Stimulated activated CD8-positive, alpha-beta memory T cell treated with anti-CD3 and anti-CD28 coated beads, Interleukin-4, amount 100 ng/mL, for 48 hours (primary cell): ENCODE results near the gene SUPT7L.
"Not testable (repeated sequence)": the region's sequence is repeated elsewhere in the genome, so short reads cannot be mapped to it uniquely, and the experiment has no call there.

Experiments
- DNase-seq: peaks from one replicate; pipeline ENCODE4 v3.0.0-alpha.2; 2020

The SUPT7L gene

DNA sequence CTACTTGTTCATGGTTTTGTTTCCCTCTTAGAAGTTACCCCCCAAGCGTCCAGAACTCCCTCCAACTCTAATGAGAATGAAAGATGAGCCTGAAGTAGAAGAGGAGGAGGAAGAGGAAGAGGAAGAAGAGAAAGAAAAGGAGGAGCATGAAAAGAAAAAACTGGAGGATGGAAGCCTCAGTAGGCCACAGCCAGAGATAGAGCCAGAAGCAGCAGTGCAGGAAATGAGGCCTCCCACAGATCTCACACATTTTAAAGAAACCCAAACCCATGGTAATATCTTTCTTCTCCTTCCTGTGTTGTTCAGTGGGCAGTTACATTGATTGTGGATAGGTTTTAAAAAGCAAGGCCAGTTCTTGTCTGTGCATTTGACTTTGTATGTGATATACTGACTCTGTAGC, 21.6 kb upstream of the SUPT7L start:
- not testable (repeated sequence) for DNase-seq

DNA sequence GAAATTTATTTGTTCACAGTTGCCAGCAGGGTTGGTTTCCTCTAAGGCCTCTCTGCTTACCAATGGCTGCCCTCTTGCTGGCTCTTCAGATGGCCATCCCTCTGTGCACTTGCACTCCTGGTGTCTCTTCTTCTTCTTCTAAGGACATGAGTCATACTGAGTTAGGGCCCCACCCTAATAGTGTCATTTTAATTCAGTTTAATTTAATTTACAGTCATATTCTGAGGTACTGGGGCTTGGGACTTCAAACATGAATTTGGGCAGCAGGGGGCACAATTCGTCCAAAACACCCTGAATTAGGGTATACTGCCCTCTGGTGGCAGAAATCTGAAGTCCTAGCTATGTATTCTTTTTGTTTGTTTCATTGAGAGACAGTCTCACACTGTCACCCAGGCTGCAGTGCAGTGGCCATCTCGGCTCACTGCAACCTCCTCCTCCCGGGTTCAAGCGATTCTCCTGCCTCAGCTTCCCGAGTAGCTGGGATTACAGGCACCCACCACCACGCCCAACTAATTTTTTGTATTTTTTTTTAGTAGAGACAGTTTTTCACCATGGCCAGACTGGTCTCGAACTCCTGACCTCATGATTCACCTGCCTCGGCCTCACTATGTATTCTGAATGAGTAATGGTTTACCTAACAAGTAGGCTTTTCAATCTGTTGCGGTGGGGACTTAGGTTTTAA, 20.1 kb upstream of the SUPT7L start:
- DNase-seq: peak; percentile 94

- not testable (repeated sequence) for DNase-seq
Measured at GRCh38 chr2:27682334-27682771, 18.9 kb upstream of the SUPT7L start.

DNA sequence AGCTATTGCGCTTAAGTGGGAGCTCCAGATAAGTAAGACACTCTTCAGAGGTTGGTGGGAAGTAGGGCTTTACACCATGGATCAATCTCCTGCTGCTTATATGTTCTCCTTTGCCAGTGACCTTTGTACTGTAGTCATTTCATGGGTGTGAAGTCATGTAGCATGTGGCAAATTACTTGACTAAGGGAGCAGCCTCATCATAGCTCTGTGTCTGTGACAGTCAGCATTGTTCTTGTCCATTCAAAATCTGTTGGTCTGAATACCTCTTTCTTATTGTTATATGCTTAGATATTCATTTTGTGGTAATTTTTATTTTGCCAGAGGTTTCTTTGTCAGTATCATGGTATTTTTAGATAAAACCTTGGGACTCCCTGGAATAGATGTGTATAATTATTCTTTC, 18.4 kb upstream of the SUPT7L start:
- no peak for DNase-seq

GRCh38 chr2:27680571-27680970, 17.2 kb upstream of the SUPT7L start:
- no peak for DNase-seq

- DNase-seq: no peak
Measured at GRCh38 chr2:27672723-27673486, 9.5 kb upstream of the SUPT7L start.

DNA sequence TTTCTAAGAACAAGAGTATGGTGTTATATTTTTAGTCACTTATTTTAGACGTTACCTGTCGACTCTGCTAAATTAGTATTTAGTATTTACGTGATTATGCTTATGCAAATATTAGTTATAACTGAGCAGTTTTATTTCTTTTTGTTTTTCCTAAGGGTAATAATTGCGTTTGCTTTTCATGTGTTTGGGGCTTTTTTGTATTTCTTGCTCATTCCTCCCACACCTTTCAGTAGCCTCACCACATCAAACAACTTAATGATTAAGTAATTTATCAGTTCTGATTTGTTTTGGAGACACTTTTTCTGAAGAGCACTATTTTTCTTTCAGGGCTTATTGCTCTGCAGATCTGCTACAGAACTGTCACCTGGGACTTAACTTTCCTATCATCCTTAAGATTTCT, 7.8 kb upstream of the SUPT7L start:
- no peak for DNase-seq

DNA sequence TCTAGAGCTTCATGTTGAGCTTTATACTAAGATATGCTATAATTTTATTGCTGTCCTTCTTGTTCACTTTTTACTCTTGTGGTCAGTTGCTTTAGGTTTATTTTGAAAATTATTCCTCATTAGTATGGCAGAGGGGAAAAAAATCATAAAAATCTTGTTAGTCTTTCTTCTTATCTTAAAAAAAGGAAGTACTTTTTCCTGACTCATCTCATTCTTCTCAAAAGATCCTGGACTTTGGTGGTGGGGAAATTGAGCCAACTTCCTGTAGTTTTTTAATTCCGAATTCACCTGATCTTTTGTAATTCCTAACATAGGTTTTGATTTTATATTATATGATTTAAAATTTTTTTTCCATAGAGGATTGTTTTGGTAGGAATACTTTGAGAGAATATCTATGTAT, 4.0 kb upstream of the SUPT7L start:
- DNase-seq: no peak

DNA sequence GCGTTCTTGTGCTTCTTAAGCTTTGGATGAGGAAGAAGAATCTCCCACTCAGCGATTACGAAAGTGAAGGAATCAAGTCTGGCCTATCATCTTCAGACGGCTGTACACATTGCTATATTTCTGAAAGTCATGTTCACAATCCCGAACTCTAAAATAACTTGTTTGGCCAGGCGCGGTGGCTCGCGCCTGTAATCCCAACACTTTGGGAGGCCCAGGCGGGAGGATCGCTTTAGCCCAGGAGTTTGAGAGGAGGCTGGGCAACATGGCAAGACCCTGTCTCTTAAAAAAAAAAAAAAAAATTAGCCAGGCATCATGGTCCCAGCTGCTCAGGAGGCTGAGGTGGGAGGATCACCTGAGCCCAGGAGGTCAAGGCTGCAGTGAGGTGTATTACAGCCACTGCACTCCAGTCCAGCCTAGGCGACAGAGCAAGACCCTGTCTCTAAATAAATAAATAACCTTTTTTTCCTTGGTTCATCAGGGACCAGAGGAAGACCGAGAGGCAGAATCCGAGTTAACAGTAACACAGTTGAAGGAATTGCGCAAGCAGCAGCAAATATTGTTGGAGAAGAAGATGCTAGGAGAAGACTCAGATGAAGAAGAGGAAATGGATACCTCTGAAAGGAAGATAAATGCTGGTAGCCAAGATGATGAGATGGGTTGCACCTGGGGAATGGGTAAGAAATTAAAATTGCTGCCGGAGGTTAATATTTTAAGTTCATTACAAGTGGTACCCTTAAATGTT, 1.4 kb upstream of the SUPT7L start:
- DNase-seq: no peak

DNA sequence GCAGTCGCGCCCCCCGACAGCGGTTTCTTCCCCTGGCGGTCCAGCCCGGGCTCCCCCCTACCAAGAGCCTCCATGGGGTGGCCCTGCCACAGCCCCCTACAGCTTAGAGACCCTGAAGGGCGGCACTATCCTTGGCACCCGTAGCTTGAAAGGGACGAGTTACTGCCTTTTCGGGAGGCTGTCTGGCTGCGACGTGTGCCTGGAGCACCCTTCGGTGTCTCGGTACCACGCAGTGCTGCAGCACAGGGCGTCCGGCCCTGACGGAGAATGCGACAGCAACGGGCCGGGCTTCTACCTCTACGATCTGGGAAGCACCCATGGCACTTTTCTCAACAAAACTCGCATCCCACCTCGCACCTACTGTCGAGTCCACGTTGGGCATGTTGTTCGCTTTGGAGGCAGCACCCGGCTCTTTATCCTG, 750 bp upstream of the SUPT7L start:
- no peak for DNase-seq

- DNase-seq: no peak
Measured at GRCh38 chr2:27661371-27661770, 2.0 kb downstream of the SUPT7L start.

- DNase-seq: no peak
Measured at GRCh38 chr2:27655155-27655951, 8.1 kb downstream of the SUPT7L start.

- no peak for DNase-seq
Measured at GRCh38 chr2:27653397-27653796, 10.0 kb downstream of the SUPT7L start.

DNA sequence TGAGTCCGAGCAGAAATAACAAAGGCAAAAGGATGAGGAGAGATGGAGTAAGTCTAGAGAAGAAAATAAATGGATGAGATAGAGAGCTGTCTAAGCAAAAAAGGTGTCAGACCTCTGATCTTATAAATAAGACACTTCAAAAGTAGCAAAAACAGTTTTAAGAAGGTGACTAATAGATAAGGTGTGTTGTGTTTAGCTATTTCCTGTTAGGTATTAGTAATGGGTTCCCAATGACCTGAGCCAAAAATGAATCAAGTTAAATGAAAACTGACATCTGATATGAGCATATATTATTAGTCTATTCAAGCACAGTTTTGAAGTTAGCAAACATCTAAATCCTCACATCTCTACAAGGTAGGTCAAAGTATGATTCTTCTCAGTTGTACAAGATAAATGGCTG, 10.6 kb downstream of the SUPT7L start:
- no peak for DNase-seq

- DNase-seq: no peak
Measured at GRCh38 chr2:27652341-27652740, 11.1 kb downstream of the SUPT7L start.

GRCh38 chr2:27651056-27651455, 12.4 kb downstream of the SUPT7L start:
- no peak for DNase-seq

GRCh38 chr2:27647737-27648136, 15.7 kb downstream of the SUPT7L start:
- DNase-seq: no peak

DNA sequence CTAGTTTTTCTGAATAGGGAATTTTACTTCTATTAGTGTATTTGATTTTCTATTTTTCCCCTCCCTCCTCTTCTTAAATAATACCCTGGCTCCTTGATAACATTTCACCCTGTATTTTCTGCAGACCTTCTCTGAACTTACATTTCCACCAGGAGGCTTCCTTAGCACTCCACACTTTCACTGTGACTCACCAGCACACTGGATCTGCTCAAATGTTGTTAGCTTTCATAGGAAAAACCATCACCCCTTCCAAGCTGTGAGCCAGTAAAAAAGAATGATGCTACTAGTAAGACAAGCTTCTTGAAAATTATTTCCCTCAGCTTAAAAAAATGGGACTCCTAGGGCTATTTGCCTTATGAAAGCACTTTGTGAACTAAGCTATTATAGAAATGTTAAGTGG, 16.1 kb downstream of the SUPT7L start:
- DNase-seq: no peak

GRCh38 chr2:27645197-27645596, 18.2 kb downstream of the SUPT7L start:
- DNase-seq: no peak

- no peak for DNase-seq
Measured at GRCh38 chr2:27640722-27641245, 22.6 kb downstream of the SUPT7L start.

- DNase-seq: no peak
Measured at GRCh38 chr2:27638709-27639108, 24.7 kb downstream of the SUPT7L start.

DNA sequence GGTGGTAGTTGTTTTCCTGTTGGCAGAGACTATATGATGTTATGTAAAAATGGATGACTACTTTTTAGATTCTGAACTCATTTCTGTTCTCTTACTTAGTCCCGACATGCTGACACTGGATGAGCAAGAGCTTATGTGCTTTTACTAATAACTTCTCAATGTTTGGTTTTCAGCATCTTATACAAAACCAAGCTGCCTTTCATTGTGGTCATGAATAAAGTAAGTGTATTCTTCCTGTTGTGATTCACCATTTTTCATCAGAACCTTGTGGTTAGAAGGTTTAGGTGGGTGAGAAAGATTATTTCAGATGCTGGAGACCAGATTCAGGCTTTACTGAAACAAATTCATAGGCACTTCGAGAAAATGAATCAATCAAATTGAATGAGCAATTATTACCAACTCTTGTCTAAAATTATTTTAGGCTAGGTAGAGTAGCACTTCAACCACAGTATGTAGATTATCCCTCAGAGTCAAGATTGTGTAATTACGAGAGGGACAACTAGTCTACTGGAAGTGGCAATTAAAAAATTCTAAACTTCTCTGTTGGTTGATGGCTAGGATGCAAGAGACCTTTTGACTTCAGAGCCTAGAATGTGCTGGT, 25.3 kb downstream of the SUPT7L start:
- DNase-seq: no peak
